Measurements from ENCODE around the gene MYO3B. TPM values are rescaled to one million over a fixed set of nuclear protein-coding genes. Genes with fewer than 3 reads are reported as not detected.

Gene MYO3B
- total RNA-seq, 1 experiment from 2014 or later, result 0.63 TPM

DNA sequence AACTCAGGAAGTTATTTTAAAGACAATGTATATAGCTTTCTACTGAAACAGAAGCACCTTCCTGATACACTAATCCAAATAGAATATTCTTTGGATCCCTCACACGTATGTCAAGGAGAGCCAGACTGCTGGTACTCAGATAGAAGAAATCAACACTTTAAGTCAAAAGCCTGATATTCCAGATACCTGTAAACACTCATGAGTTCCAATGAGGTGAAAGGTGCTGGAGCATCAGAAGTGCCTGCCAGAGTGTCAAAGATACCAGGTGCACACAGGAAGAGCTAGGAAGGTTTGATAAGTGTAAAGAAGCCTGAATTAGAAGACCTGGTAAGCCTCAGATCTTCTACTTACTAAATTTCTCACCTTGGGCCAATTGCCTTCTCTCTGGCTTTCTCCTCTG is 310.9 kb downstream of the MYO3B start:
- Histone ChIP-seq H3K4ac (ENCODE audit: low read depth, low read length) (no peak overlapping the region), H2BK20ac (ENCODE audit: low read depth, low read length, poor library complexity, severe bottlenecking) (no peak overlapping the region), H2BK5ac (ENCODE audit: insufficient read length, low read length) (no peak overlapping the region), H2AFZ (ENCODE audit: low read length) (no peak overlapping the region), H2BK15ac (ENCODE audit: low read depth, low read length) (no peak overlapping the region), H4K5ac (ENCODE audit: insufficient read length, low read depth, low read length) (no peak overlapping the region), H3K23ac (ENCODE audit: insufficient read length, low read depth, low read length) (no peak overlapping the region), H3K18ac (ENCODE audit: insufficient read length, low read depth, low read length) (no peak overlapping the region), H3K79me2 (ENCODE audit: insufficient read depth, low read length) (no peaks in the 10 kb centered on the region), H3K56ac (ENCODE audit: insufficient read length, low read depth, low read length) (no peak overlapping the region), H3K9me3 (ENCODE audit: control insufficient read depth, low read depth, low read length) (no peaks in the 10 kb centered on the region), H3K23me2 (ENCODE audit: insufficient read length, low read depth, low read length, poor library complexity, severe bottlenecking) (no peaks in the 10 kb centered on the region), H4K91ac (ENCODE audit: insufficient read length, low read depth, low read length) (no peak overlapping the region), H3K4me1 (ENCODE audit: insufficient read depth, low read length) (no peaks in the 10 kb centered on the region), H3K4me2 (ENCODE audit: insufficient read depth, insufficient read length, low read length) (no peak overlapping the region), H3K14ac (ENCODE audit: insufficient read depth, low read length) (no peak overlapping the region), H2BK120ac (ENCODE audit: low read depth, low read length, poor library complexity, severe bottlenecking) (no peak overlapping the region), H3K27me3 (ENCODE audit: insufficient read depth, low read length) (no peaks in the 10 kb centered on the region), H4K8ac (replicated peaks; ENCODE audit: insufficient read length, low read depth, low read length) (no peak overlapping the region), H3K27ac (ENCODE audit: insufficient read length, low read depth, low read length) (no peak overlapping the region), H4K20me1 (ENCODE audit: control insufficient read depth, insufficient read depth, insufficient read length) (no peaks in the 10 kb centered on the region), H3K9ac (ENCODE audit: extremely low read depth, insufficient read length, low read length) (no peak overlapping the region), H3T11ph (ENCODE audit: low read length) (no peak overlapping the region), H2AK5ac (ENCODE audit: insufficient read length, low read length) (no peak overlapping the region), H3K79me1 (ENCODE audit: insufficient read depth, low read depth, low read length, poor library complexity, severe bottlenecking) (no peaks in the 10 kb centered on the region), H2BK12ac (ENCODE audit: insufficient read length, low read depth, low read length) (no peak overlapping the region)
- TF ChIP-seq, protein P1, sequence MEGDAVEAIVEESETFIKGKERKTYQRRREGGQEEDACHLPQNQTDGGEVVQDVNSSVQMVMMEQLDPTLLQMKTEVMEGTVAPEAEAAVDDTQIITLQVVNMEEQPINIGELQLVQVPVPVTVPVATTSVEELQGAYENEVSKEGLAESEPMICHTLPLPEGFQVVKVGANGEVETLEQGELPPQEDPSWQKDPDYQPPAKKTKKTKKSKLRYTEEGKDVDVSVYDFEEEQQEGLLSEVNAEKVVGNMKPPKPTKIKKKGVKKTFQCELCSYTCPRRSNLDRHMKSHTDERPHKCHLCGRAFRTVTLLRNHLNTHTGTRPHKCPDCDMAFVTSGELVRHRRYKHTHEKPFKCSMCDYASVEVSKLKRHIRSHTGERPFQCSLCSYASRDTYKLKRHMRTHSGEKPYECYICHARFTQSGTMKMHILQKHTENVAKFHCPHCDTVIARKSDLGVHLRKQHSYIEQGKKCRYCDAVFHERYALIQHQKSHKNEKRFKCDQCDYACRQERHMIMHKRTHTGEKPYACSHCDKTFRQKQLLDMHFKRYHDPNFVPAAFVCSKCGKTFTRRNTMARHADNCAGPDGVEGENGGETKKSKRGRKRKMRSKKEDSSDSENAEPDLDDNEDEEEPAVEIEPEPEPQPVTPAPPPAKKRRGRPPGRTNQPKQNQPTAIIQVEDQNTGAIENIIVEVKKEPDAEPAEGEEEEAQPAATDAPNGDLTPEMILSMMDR (conservative IDR thresholded peaks at IDR 0.05), result no peak
- no peak overlapping the region for H3K27ac Mint-ChIP-seq
- no peak overlapping the region for H3K4me3 Mint-ChIP-seq
- peaks cover 0 to 6% of the 10 kb centered on the region in 2 experiments; a peak in 2 of 4 replicates for H3K4me1 Mint-ChIP-seq
- no peak for DNase-seq
- H3K27me3 Mint-ChIP-seq (ENCODE audit: low read depth), result peaks cover 20% of the 10 kb centered on the region
- no CpG with 5 or more reads among the region's 1 CpG for WGBS (ENCODE audit: extremely low coverage, insufficient read length, low lambda C conversion rate)
- no peaks in the 10 kb centered on the region for H3K36me3 Mint-ChIP-seq (ENCODE audit: insufficient read depth in 1 of 3, low read depth in 3 of 3)
- H3K9me3 Mint-ChIP-seq, result no peaks in the 10 kb centered on the region

Measured in H9 (cell line).